GM18520 (cell line): ENCODE results near the gene OR2T5.
A peak's percentile ranks its signal among the peaks of the same experiment; 100 is the strongest.
"Not testable (repeated sequence)": the region's sequence is repeated elsewhere in the genome, so short reads cannot be mapped to it uniquely, and the experiment has no call there.

Experiments
- ATAC-seq: cut with Tn5 transposase; IDR thresholded peaks from one replicate; pipeline ENCODE4 v1.9.1; 2021; ENCODE audit not compliant: unreplicated experiment

The OR2T5 gene

GRCh38 chr1:248500305-248501035 lies 12.1 kb downstream of the OR2T5 start:
- not testable (repeated sequence) for ATAC-seq

GRCh38 chr1:248507773-248508172 lies 19.4 kb downstream of the OR2T5 start, which contains the start of gene OR2G6:
TSS of gene OR2G6 (plus strand) at chr1:248508073. CDS start at chr1:248521647, 13,574 bp downstream.
- not testable (repeated sequence) for ATAC-seq

- peak; percentile 55 for ATAC-seq
Observed at GRCh38 chr1:248510217-248510616, 21.8 kb downstream of the OR2T5 start.

- ATAC-seq: no peak
Observed at GRCh38 chr1:248521856-248522255, 33.5 kb downstream of the OR2T5 start.

GRCh38 chr1:248537449-248537848 lies 49.1 kb downstream of the OR2T5 start:
- ATAC-seq: not testable (repeated sequence)
